ENCODE results near the gene TTLL11. TPM values are rescaled to one million over a fixed set of nuclear protein-coding genes. Genes with fewer than 3 reads are reported as not detected.

The TTLL11 gene
- total RNA-seq, 1 donor from 2014 or later: 10.9 TPM

- DNase-seq (ENCODE audit: low spot score): peak; percentile 36
These were observed 234.3 kb downstream of the TTLL11 start for GRCh38 chr9:121858788-121859187.

- DNase-seq (ENCODE audit: low spot score): peak; percentile 9
These were observed 235.2 kb downstream of the TTLL11 start for GRCh38 chr9:121857928-121858327.

GRCh38 chr9:121855476-121855875 lies 237.6 kb downstream of the TTLL11 start:
- peak; percentile 14 for DNase-seq (ENCODE audit: low spot score)

- peak; percentile 36 for DNase-seq (ENCODE audit: low spot score)
These were observed 239.3 kb downstream of the TTLL11 start for GRCh38 chr9:121853617-121854395.

- peak; percentile 65 for DNase-seq (ENCODE audit: low spot score)
These were observed 240.2 kb downstream of the TTLL11 start for GRCh38 chr9:121852651-121853616.

GRCh38 chr9:121852241-121852640 lies 240.9 kb downstream of the TTLL11 start:
- DNase-seq (ENCODE audit: low spot score): peak; percentile 39

- peak; percentile 39 for DNase-seq (ENCODE audit: low spot score)
These were observed 241.4 kb downstream of the TTLL11 start for GRCh38 chr9:121851641-121852091.

- peak; percentile 17 for DNase-seq (ENCODE audit: low spot score)
These were observed 242.7 kb downstream of the TTLL11 start for GRCh38 chr9:121850366-121850765.

- no peak for DNase-seq (ENCODE audit: low spot score)
These were observed 243.6 kb downstream of the TTLL11 start for GRCh38 chr9:121849554-121849953.

GRCh38 chr9:121844562-121844961 lies 248.5 kb downstream of the TTLL11 start:
- no peak for DNase-seq (ENCODE audit: low spot score)

- DNase-seq (ENCODE audit: low spot score): no peak
These were observed 249.0 kb downstream of the TTLL11 start for GRCh38 chr9:121844098-121844497.

- DNase-seq (ENCODE audit: low spot score): no peak
These were observed 250.5 kb downstream of the TTLL11 start for GRCh38 chr9:121842612-121842978.

- DNase-seq (ENCODE audit: low spot score): peak; percentile 32
These were observed 251.1 kb downstream of the TTLL11 start for GRCh38 chr9:121841771-121842611.

- peak; percentile 25 for DNase-seq (ENCODE audit: low spot score)
These were observed 252.0 kb downstream of the TTLL11 start for GRCh38 chr9:121840838-121841760.

GRCh38 chr9:121839726-121840500 lies 253.2 kb downstream of the TTLL11 start:
- peak; percentile 38 for DNase-seq (ENCODE audit: low spot score)

GRCh38 chr9:121838746-121839669 lies 254.1 kb downstream of the TTLL11 start:
- DNase-seq (ENCODE audit: low spot score): peak; percentile 27

GRCh38 chr9:121837113-121837961 lies 255.8 kb downstream of the TTLL11 start:
- peak; percentile 40 for DNase-seq (ENCODE audit: low spot score)
